GM23338 (cell line): Measurements from ENCODE around the gene DPYD. TPM values are rescaled to one million over a fixed set of nuclear protein-coding genes. Genes with fewer than 3 reads are reported as not detected.

Experiments used
- ATAC-seq: fragments of 200-7000 bp; cut with Tn5 transposase; 3 replicates; pipeline ENCODE4 v1.9.1; 2020
- DNase-seq: peaks from one replicate; pipeline ENCODE4 v3.0.0-alpha.2; 2015; ENCODE audit warnings: low spot score
- H2AFZ ChIP-seq: fragments of 200-600 bp; sonication (generic); 2 replicates; pipeline ENCODE4 v1.8.0; 2016; ENCODE audit warnings: antibody characterized with exemption, mild to moderate bottlenecking, moderate library complexity
- H3F3A ChIP-seq: fragments of 200-600 bp; sonication (generic); replicated peaks from 2 replicates; pipeline ENCODE4 v1.8.0; 2017; ENCODE audit warnings: antibody characterized with exemption, mixed run types, low read depth
- H3K27ac ChIP-seq: fragments of 200-600 bp; sonication (generic); 2 replicates; pipeline ENCODE4 v1.6.1; 2016; ENCODE audit warnings: low read depth
- H3K27me3 ChIP-seq: fragments of 200-600 bp; sonication (generic); 2 replicates; pipeline ENCODE4 v1.8.0; 2016; ENCODE audit warnings: mild to moderate bottlenecking, mixed run types, moderate library complexity; ENCODE audit not compliant: insufficient read depth
- H3K36me3 ChIP-seq: fragments of 200-600 bp; sonication (generic); 2 replicates; pipeline ENCODE4 v1.8.0; 2016; ENCODE audit warnings: mild to moderate bottlenecking; ENCODE audit not compliant: insufficient read depth
- H3K4me1 ChIP-seq: fragments of 200-600 bp; sonication (generic); 2 replicates; pipeline ENCODE4 v1.8.0; 2016; ENCODE audit warnings: mild to moderate bottlenecking, moderate library complexity; ENCODE audit not compliant: insufficient read depth
- H3K4me2 ChIP-seq: fragments of 200-600 bp; sonication (generic); 2 replicates; pipeline ENCODE4 v1.7.1; 2017; ENCODE audit warnings: mixed run types
- H3K4me3 ChIP-seq: fragments of 200-600 bp; sonication (generic); 2 replicates; pipeline ENCODE4 v1.6.1; 2016; ENCODE audit warnings: mixed run types
- H3K79me2 ChIP-seq: fragments of 200-600 bp; sonication (generic); replicated peaks from 2 replicates; pipeline ENCODE4 v1.8.0; 2017; ENCODE audit warnings: mild to moderate bottlenecking; ENCODE audit not compliant: insufficient read depth
- H3K9me2 ChIP-seq: fragments of 200-600 bp; sonication (generic); 2 replicates; pipeline ENCODE4 v1.8.0; 2017; ENCODE audit not compliant: insufficient read depth
- H4K20me1 ChIP-seq: fragments of 200-600 bp; sonication (generic); replicated peaks from 2 replicates; pipeline ENCODE4 v1.8.0; 2017; ENCODE audit warnings: mild to moderate bottlenecking; ENCODE audit not compliant: insufficient read depth
- H3K27ac Mint-ChIP-seq: 2 replicates; pipeline ENCODE4 v1.8.0; 2020; ENCODE audit warnings: inconsistent platforms, mild to moderate bottlenecking, moderate library complexity, mixed read lengths
- H3K27me3 Mint-ChIP-seq: 3 replicates; pipeline ENCODE4 v1.8.0; 2022; ENCODE audit warnings: low read depth, mild to moderate bottlenecking, moderate library complexity, mixed read lengths, inconsistent platforms; ENCODE audit not compliant: insufficient read depth, poor library complexity
- H3K36me3 Mint-ChIP-seq: 3 replicates; pipeline ENCODE4 v1.8.0; 2021; ENCODE audit warnings: low read depth, mild to moderate bottlenecking, inconsistent platforms, moderate library complexity, mixed read lengths
- H3K4me1 Mint-ChIP-seq: 3 replicates; pipeline ENCODE4 v1.8.0; 2020; ENCODE audit warnings: mild to moderate bottlenecking, inconsistent platforms, mixed read lengths
- H3K4me3 Mint-ChIP-seq: 3 replicates; pipeline ENCODE4 v1.8.0; 2021; ENCODE audit warnings: moderate library complexity, mild to moderate bottlenecking, inconsistent platforms, mixed read lengths
- H3K9me3 Mint-ChIP-seq: 3 replicates; pipeline ENCODE4 v1.8.0; 2020; ENCODE audit warnings: moderate library complexity, mild to moderate bottlenecking, inconsistent platforms, mixed read lengths
- CREB1 ChIP-seq: fragments of 250-450 bp; sonication (Bioruptor Pico); IDR thresholded peaks from 2 replicates; pipeline ENCODE4 v1.5.0; 2020; ENCODE audit warnings: low read depth, mild to moderate bottlenecking, moderate library complexity
- CTCF ChIP-seq, 2 experiments: fragments of 200-600 bp in 1 of 2; sonication (generic) in 1 of 2; conservative IDR thresholded peaks; 2 replicates each; pipeline versions ENCODE4 v1.5.1 to v1.6.1; 2016 to 2017; ENCODE audit warnings: antibody characterized with exemption in 2 of 2, low read depth in 2 of 2, mild to moderate bottlenecking in 2 of 2, moderate library complexity in 1 of 2
- EZH2 ChIP-seq: fragments of 200-600 bp; sonication (generic); IDR thresholded peaks from one replicate; pipeline ENCODE4 v1.8.0; 2017; ENCODE audit warnings: antibody characterized with exemption, mild to moderate bottlenecking, low read depth; ENCODE audit not compliant: unreplicated experiment
- EZH2phosphoT487 ChIP-seq: fragments of 200-600 bp; sonication (generic); IDR thresholded peaks from one replicate; pipeline ENCODE4 v1.8.1; 2018; ENCODE audit warnings: antibody characterized with exemption; ENCODE audit not compliant: unreplicated experiment
- JUNB ChIP-seq: IDR thresholded peaks from one replicate; pipeline ENCODE4 v1.6.1; 2016; ENCODE audit warnings: antibody characterized with exemption; ENCODE audit not compliant: unreplicated experiment
- NANOG ChIP-seq: IDR thresholded peaks from 2 replicates; pipeline ENCODE4 v1.6.1; 2016; ENCODE audit warnings: antibody characterized with exemption, borderline replicate concordance
- POLR2AphosphoS5 ChIP-seq: IDR thresholded peaks from 2 replicates; pipeline ENCODE4 v1.6.1; 2016; ENCODE audit warnings: antibody characterized with exemption, low read depth
- STAT1 ChIP-seq: IDR thresholded peaks from one replicate; pipeline ENCODE4 v1.6.1; 2016; ENCODE audit warnings: antibody characterized with exemption; ENCODE audit not compliant: unreplicated experiment
- ZNF114 ChIP-seq: fragments of 250-450 bp; sonication (Bioruptor Pico); IDR thresholded peaks from 2 replicates; pipeline ENCODE4 v1.5.0; 2020; ENCODE audit warnings: mild to moderate bottlenecking, moderate library complexity
- ZNF331 ChIP-seq: fragments of 250-450 bp; sonication (Bioruptor Pico); IDR thresholded peaks from 2 replicates; pipeline ENCODE4 v1.5.0; 2020; ENCODE audit warnings: low read depth, mild to moderate bottlenecking, moderate library complexity
- ZNF462 ChIP-seq: fragments of 250-450 bp; sonication (Bioruptor Pico); IDR thresholded peaks from 2 replicates; pipeline ENCODE4 v1.5.0; 2020; ENCODE audit warnings: mild to moderate bottlenecking, moderate library complexity
- polyA plus RNA-seq: library from polyadenylated mRNA; unstranded; fragments of >200 nt; fragmentation: Nextera tagmentation; extraction: Ambion mirVana; gene quantifications from 2 replicates; pipeline ENCODE4 v1.2.1, GENCODE V29; 2016
- total RNA-seq: library from RNA; depleted of rRNA; stranded (reverse); fragments of >200 nt; shearing (Covaris generic); gene quantifications from 2 replicates; pipeline ENCODE4 v1.2.3, GENCODE V29; 2014
- TF ChIP-seq, protein P1 (sequence below): IDR thresholded peaks from 2 replicates; pipeline ENCODE4 v1.6.1; 2016; ENCODE audit warnings: antibody characterized with exemption
- TF ChIP-seq, protein P2 (sequence below): IDR thresholded peaks from one replicate; pipeline ENCODE4 v1.6.1; 2018; ENCODE audit warnings: antibody characterized with exemption; ENCODE audit not compliant: unreplicated experiment

Gene DPYD
- total and polyA plus RNA-seq, 2 experiments from 2014 or later, result 0.50 to 1.6 TPM

DNA sequence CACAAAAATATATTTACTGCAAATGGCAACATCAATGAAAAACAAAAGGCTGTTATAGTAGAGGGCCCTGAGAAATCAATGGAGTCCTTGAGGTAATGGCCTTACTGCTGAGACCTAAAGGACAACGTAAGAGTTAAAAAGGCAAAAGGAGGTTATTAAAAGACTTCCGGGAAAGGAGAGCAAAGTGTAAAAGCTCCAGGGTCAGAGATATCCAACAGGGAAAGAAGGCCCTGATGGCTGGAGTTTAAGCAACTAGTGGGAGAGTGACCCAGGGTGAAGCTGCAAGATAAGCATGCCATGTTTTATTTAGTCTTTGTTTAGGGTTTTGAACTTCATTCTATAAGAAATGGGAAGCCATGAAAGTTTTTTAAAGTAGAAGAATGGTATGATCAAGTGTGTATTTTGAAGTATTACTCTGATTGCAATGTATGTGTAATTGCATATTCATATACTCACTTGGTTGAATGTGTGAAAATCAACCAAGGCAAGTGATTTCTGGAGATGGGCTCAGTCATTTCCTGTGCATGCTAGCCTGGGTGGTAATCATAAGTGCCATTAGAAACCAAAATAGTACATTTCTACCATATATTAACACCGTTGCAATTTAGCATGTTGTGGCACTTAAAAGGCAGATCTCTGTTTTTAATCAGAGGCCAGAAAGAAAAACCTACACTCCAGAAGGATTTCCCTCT, 5.3 kb upstream of the DPYD start:
- Histone ChIP-seq H3K27me3 (no peaks in the 10 kb centered on the region), H3K4me3 (no peak overlapping the region), H3F3A (no peaks in the 10 kb centered on the region), H3K4me2 (no peak overlapping the region), H4K20me1 (no peaks in the 10 kb centered on the region), H3K27ac (no peak overlapping the region), H2AFZ (no peak overlapping the region; the same call in 1 of the 2 replicates), H3K79me2 (no peaks in the 10 kb centered on the region), H3K36me3 (no peaks in the 10 kb centered on the region), H3K9me2 (no peaks in the 10 kb centered on the region), H3K4me1 (peaks cover 5% of the 10 kb centered on the region; the same call in 1 of the 2 replicates)
- TF ChIP-seq ZNF462 (CRISPR knock-in tag) (no peak), CREB1 (CRISPR knock-in tag) (no peak), CTCF (conservative IDR thresholded peaks at IDR 0.05; ENCODE audit: low read depth in 2 of 2) (no peak), EZH2 (no peak), STAT1 (no peak), ZNF114 (no peak), POLR2AphosphoS5 (no peak), JUNB (no peak), EZH2phosphoT487 (no peak), ZNF331 (CRISPR knock-in tag) (no peak), NANOG (no peak)
- TF ChIP-seq, protein P1, sequence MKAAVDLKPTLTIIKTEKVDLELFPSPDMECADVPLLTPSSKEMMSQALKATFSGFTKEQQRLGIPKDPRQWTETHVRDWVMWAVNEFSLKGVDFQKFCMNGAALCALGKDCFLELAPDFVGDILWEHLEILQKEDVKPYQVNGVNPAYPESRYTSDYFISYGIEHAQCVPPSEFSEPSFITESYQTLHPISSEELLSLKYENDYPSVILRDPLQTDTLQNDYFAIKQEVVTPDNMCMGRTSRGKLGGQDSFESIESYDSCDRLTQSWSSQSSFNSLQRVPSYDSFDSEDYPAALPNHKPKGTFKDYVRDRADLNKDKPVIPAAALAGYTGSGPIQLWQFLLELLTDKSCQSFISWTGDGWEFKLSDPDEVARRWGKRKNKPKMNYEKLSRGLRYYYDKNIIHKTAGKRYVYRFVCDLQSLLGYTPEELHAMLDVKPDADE, result no peak
- TF ChIP-seq, protein P2, sequence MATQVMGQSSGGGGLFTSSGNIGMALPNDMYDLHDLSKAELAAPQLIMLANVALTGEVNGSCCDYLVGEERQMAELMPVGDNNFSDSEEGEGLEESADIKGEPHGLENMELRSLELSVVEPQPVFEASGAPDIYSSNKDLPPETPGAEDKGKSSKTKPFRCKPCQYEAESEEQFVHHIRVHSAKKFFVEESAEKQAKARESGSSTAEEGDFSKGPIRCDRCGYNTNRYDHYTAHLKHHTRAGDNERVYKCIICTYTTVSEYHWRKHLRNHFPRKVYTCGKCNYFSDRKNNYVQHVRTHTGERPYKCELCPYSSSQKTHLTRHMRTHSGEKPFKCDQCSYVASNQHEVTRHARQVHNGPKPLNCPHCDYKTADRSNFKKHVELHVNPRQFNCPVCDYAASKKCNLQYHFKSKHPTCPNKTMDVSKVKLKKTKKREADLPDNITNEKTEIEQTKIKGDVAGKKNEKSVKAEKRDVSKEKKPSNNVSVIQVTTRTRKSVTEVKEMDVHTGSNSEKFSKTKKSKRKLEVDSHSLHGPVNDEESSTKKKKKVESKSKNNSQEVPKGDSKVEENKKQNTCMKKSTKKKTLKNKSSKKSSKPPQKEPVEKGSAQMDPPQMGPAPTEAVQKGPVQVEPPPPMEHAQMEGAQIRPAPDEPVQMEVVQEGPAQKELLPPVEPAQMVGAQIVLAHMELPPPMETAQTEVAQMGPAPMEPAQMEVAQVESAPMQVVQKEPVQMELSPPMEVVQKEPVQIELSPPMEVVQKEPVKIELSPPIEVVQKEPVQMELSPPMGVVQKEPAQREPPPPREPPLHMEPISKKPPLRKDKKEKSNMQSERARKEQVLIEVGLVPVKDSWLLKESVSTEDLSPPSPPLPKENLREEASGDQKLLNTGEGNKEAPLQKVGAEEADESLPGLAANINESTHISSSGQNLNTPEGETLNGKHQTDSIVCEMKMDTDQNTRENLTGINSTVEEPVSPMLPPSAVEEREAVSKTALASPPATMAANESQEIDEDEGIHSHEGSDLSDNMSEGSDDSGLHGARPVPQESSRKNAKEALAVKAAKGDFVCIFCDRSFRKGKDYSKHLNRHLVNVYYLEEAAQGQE, result no peak
- no peaks in the 10 kb centered on the region for H3K9me3 Mint-ChIP-seq
- no peaks in the 10 kb centered on the region for H3K27me3 Mint-ChIP-seq
- H3K4me1 Mint-ChIP-seq, result peaks cover 9% of the 10 kb centered on the region
- no peaks in the 10 kb centered on the region for H3K36me3 Mint-ChIP-seq
- no peak overlapping the region for H3K27ac Mint-ChIP-seq
- no peak for ATAC-seq
- no peak for DNase-seq
- no peak overlapping the region for H3K4me3 Mint-ChIP-seq
